GM19043 (cell line): ENCODE measurements around the gene SLC23A2.
A peak's percentile ranks its signal among the peaks of the same experiment; 100 is the strongest.
"Not testable (repeated sequence)": the region's sequence is repeated elsewhere in the genome, so short reads cannot be mapped to it uniquely, and the experiment has no call there.

Experiments used
- ATAC-seq: cut with Tn5 transposase; IDR thresholded peaks from one replicate; pipeline ENCODE4 v1.9.1; 2021; ENCODE audit warnings: low read depth; ENCODE audit not compliant: unreplicated experiment

Gene SLC23A2

GRCh38 chr20:5001174-5002076 is at the start of gene SLC23A2:
SLC23A2 (minus strand) TSS chr20:5001510; CDS start chr20:4932562, 68,948 bp downstream.
- ATAC-seq, result peak; percentile 48

DNA sequence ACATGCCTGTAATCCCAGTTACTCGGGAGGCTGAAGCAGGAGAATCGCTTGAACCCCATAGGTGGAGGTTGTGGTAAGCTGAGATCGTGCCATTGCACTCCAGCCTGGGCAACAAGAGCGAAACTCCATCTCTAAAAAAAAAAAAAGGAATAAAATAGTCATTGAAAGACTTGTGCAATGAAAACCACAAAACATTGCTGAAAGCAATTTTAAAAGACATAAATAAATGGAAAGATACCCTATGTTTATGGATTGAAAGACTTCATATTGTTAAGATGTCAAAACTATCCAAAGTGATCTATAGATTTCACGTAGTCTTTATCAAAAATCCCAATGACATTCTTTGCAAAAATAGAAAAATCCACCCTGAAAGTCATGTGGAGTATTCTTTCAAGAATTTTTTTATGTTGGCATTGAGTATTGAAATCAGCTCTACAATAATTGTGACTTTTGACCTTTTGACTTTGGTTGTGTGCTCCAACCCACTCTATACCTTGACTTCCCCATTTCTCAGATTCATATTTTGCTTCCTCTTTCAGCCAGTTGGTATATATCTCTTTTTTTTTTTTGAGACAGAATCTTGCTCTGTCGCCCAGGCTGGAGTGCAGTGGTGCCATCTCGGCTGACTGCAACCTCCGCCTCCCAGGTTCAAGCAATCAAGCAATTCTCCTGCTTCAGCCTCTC is 45.5 kb upstream of the SLC23A2 start:
- ATAC-seq, result no peak

DNA sequence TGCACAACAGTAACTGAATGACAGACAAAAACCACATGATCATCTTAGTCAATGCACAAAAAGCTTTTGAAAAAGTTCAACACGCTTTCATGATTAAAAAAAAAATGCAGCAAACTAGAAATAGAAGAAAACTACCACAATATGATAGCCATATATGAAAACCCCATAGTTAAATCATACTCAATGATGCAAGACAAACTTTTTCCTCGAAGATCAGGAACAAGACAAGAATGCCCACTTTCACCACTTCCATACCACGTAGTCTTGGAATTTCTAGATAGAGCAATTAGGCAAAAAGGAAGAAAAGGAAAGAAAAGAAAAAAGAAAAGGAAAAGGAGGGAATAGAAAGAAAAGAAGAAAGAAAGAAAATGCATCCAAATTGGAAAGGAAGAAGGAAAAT is 44.6 kb upstream of the SLC23A2 start:
- ATAC-seq, result no peak

GRCh38 chr20:5044075-5044620 is 42.8 kb upstream of the SLC23A2 start:
- ATAC-seq, result no peak

GRCh38 chr20:5041433-5041832 is 40.1 kb upstream of the SLC23A2 start:
- ATAC-seq, result no peak

DNA sequence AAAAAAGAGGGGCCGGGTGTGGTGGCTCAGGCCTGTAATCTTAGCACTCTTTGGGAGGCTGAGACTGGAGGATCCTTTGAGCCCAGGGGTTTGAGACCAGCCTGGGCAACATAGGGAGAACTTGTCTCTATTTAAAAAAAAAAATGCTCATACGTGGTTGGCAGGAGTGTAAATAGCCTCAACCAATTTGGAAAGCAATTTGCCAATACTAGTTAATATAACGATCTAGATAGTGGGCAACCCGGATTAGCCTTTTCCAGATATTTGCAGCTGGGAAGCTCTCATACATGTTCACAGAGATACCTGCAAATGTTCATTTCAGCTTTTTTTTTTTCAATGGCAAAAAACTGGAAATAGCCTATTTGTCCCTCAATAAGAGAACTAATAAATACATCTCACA is 39.0 kb upstream of the SLC23A2 start:
- ATAC-seq, result no peak

DNA sequence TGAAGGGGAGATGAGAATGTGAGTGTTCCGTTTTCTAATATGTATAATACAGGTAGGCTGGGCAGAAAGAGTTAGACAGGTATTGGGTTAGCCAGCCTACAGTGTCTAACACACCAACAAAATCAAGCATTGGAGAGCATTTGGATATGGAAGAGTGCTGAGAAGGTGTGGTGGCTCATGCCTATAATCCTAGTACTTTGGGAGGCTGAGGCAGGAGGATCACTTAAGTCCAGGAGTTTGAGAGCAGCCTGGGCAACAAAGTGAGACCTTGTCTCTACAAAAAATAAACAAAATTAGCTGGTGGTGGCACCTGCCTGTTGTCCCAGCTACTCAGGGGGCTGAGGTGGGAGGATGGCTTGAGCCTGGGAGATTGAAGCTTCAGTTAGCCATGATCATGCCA is 38.6 kb upstream of the SLC23A2 start:
- ATAC-seq, result no peak

DNA sequence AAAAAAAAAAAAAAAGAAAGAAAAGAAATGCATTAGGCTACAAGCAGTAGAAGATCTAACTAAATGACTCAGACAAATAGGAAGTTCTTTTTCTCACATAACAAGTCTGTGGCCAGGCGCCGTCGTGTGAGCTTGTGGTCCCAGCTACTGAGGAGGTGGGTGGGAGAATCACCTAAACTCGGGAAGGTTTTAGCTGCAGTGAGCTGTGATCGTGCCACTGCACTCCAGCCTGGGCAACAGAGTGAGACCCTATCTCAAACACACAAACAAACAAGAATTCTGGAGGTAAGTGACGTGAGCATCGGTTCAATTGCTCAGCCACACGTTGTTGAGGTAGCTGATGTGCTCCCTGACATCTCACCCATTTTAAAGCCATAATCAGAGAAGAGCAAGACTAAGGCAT is 37.9 kb upstream of the SLC23A2 start:
- no peak for ATAC-seq

GRCh38 chr20:5036828-5037227 is 35.5 kb upstream of the SLC23A2 start:
- ATAC-seq, result no peak

GRCh38 chr20:5035518-5035917 is 34.2 kb upstream of the SLC23A2 start:
- ATAC-seq, result not testable (repeated sequence)

- no peak for ATAC-seq
These were observed 32.3 kb upstream of the SLC23A2 start for GRCh38 chr20:5033566-5033965.

DNA sequence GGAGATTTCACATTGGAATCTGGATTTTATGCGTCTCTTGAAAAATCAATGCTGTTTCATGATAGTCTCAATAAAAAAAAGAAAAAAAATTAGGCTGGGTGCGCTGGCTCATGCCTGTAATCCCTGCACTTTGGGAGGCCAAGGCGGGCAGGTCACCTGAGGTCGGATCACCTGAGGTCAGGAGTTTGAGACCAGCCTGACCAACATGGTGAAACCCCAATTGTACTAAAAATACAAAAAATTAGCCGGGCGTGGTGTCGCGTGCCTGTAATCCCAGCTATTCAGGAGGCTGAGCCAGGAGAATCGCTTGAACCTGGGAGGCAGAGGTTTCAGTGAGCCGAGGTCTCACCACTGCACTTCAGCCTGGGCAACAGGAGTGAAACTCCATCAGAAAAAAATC is 30.4 kb upstream of the SLC23A2 start:
- not testable (repeated sequence) for ATAC-seq

DNA sequence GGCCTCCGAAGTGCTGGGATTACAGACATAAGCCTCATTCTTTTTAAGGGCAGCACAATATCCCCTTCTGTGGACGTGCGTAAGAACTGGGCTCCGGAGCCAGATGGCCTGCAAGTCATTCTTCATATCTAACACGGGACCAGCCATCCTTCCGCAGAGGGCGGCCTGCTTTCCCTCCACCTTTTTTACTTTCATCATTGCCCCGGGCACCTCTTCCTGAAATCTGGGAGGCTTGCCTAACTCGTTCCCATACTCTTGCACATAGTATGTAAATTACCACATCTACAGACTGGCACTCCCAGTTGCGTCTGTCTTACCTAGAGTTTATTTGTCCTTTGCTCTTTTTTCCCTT is 29.9 kb upstream of the SLC23A2 start:
- ATAC-seq, result no peak

DNA sequence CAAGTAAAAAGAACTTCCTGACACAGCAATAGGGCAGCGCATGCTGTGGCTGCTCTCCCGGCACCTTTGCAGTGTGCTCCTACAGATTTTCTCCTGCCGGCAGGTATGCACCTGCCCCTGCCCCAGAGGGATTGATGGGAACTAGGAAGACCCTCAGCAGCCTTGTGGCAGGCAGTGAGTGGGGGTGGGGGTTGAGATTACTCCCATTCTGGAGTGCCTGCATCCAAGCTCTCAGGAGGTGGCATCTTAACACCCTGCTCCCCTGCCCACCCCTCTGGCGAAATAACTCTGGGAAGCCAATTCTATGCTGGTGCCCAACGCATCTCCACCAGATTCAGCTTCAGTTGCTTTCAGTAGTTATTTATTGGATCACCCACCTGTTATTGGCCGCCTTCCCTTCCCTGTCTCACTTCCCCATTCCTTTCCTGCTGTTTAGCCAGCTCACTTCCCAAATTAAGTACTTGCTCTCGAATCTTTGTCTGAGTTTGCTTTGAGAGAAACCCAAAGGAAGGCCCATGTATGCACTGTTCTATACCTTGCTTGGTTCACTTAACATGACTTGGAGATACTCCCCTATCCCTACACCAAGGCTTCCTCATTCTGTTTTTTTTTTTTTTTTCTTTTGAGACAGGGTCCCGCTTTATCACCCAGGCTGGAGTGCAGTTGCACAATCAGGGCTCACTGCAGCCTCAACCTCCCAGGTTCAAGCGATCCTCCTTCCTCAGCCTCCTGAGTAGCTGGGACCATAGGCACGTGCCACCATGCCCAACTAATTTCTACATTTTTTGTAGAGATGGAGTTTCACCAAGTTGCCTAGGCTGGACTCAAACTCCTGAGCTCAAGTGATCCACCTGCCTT is 29.3 kb upstream of the SLC23A2 start:
- no peak for ATAC-seq

DNA sequence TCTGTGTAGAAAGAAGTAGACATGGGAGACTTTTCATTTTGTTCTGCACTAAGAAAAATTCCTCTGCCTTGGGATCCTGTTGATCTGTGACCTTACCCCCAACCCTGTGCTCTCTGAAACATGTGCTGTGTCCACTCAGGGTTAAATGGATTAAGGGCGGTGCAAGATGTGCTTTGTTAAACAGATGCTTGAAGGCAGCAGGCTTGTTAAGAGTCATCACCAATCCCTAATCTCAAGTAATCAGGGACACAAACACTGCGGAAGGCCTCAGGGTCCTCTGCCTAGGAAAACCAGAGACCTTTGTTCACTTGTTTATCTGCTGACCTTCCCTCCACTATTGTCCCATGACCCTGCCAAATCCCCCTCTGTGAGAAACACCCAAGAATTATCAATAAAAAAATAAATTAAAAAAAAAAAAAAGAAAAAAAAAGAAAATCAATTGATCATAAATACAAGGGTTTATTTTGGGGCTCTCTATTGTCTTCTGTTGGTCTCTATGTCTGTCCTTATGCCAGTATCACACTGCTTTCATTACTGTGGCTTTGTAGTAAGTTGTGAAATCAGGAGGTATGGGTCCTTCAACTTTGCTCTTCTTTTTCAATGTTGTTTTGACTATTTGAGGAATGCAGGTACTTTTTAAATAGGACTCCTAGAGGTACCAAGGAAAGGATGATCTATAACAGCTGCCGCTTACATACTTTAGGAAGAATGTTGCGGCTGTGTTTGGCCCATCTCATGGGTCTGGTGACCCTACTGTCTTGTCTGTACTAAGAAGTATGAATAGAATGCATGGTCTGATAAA is 27.1 kb upstream of the SLC23A2 start:
- ATAC-seq, result not testable (repeated sequence)

DNA sequence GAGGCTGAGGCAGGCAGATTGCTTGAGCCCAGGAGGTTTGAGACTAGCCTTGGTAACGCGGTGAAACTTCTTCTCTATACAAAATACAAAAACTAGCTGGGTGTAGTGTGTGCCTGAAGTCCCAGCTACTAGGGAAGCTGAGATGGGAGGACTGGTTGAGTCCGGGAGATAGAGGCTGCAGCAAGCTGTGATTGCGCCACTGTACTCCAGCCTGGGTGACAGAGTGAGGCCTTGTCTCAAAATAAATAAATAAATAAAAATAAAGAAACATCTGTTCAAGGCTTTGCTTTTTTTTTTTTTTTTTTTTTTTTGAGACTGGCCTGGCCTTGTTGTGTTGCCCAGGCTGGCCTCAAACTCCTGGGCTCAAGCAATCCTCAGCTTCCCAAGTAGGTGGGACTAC is 23.7 kb upstream of the SLC23A2 start:
- no peak for ATAC-seq

DNA sequence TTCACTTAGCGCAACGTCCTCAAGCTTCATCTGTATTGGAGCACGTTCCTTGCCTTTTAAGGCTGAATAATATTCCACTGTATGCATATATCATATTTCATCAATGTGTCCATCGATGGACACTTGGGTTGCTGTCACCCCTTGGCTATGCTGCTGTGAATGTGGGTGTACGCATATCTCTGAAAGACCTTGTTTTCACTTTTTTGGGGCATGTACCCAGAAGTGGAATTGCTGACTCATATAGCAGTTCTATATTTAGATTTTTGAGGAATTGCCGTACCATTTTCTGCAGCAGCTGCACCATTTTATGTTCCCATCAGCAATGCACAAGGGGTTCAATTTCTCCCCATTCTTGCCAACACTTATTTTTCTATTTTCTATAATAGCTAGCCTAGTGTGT is 22.8 kb upstream of the SLC23A2 start:
- ATAC-seq, result no peak

GRCh38 chr20:5023171-5023570 is 21.9 kb upstream of the SLC23A2 start:
- not testable (repeated sequence) for ATAC-seq

GRCh38 chr20:5020760-5021159 is 19.4 kb upstream of the SLC23A2 start:
- ATAC-seq, result no peak
